ENCODE results near the gene NUP107.

- TF ChIP-seq CTCF (IDR thresholded peaks at IDR 0.05) (no peak), POLR2A (IDR thresholded peaks at IDR 0.05) (no peak)
Measured at GRCh38 chr12:68641138-68641537, 45.6 kb upstream of the NUP107 start.
